IgD-negative memory B cell (primary cell): ENCODE results near the gene RSL1D1. TPM values are rescaled to one million over a fixed set of nuclear protein-coding genes. Genes with fewer than 3 reads are reported as not detected.

Experiments used
- H3K27ac Mint-ChIP-seq, 3 donors: one replicate each; pipeline ENCODE4 v1.8.0; 2020 to 2022; ENCODE audit warnings: mild to moderate bottlenecking in 3 of 3, mixed read lengths in 3 of 3, moderate library complexity in 1 of 3
- H3K27me3 Mint-ChIP-seq: one replicate; pipeline ENCODE4 v1.8.0; 2021; ENCODE audit warnings: mixed read lengths
- H3K36me3 Mint-ChIP-seq: one replicate; pipeline ENCODE4 v1.8.0; 2020; ENCODE audit warnings: mild to moderate bottlenecking, mixed read lengths
- H3K4me1 Mint-ChIP-seq, 3 donors: one replicate each; pipeline ENCODE4 v1.8.0; 2020 to 2022; ENCODE audit warnings: mixed read lengths in 3 of 3, mild to moderate bottlenecking in 1 of 3
- H3K4me3 Mint-ChIP-seq, 4 donors: one replicate each; pipeline ENCODE4 v1.8.0; 2020 to 2022; ENCODE audit warnings: mild to moderate bottlenecking in 4 of 4, mixed read lengths in 4 of 4, moderate library complexity in 3 of 4
- H3K9me3 Mint-ChIP-seq, 3 donors: one replicate each; pipeline ENCODE4 v1.8.0; 2020 to 2021; ENCODE audit warnings: mixed read lengths in 3 of 3, mild to moderate bottlenecking in 1 of 3
- polyA plus RNA-seq: library from polyadenylated mRNA; unstranded; fragments of 300-500 nt; fragmentation: Illumina TruSeq; gene quantifications from one replicate; pipeline ENCODE4 v1.2.3, GENCODE V29; 2021

The RSL1D1 gene
- 307 TPM for polyA plus RNA-seq

- Mint-ChIP-seq H3K9me3 (no peaks in the 10 kb centered on the region), H3K36me3 (peaks cover 2% of the 10 kb centered on the region), H3K4me3 (peak within 1 kb of the TSS; percentile 95 to 100 (median 100)), H3K4me1 (peaks cover 28 to 32% (median 30%) of the 10 kb centered on the region in 3 donors), H3K27ac (peak within 1 kb of the TSS; percentile 97 to 99 (median 98)), H3K27me3 (no peaks in the 10 kb centered on the region)
Observed at GRCh38 chr16:11851294-11852091, at the start of gene RSL1D1. RSL1D1 (minus strand) TSS chr16:11851542; CDS start chr16:11851512, 30 bp downstream.

- no peaks in the 10 kb centered on the region for H3K36me3 Mint-ChIP-seq
- no peak overlapping the region for H3K4me3 Mint-ChIP-seq
- peaks cover 15 to 34% (median 28%) of the 10 kb centered on the region in 3 donors for H3K4me1 Mint-ChIP-seq
- H3K27ac Mint-ChIP-seq, result peak overlapping the region in 1 of 3 donors; percentile 63
- no peaks in the 10 kb centered on the region for H3K9me3 Mint-ChIP-seq
- no peaks in the 10 kb centered on the region for H3K27me3 Mint-ChIP-seq
Observed at GRCh38 chr16:11901091-11901490, 49.7 kb upstream of the RSL1D1 start.

- no peaks in the 10 kb centered on the region for H3K36me3 Mint-ChIP-seq
Observed at GRCh38 chr16:11896486-11897176, 45.3 kb upstream of the RSL1D1 start.

DNA sequence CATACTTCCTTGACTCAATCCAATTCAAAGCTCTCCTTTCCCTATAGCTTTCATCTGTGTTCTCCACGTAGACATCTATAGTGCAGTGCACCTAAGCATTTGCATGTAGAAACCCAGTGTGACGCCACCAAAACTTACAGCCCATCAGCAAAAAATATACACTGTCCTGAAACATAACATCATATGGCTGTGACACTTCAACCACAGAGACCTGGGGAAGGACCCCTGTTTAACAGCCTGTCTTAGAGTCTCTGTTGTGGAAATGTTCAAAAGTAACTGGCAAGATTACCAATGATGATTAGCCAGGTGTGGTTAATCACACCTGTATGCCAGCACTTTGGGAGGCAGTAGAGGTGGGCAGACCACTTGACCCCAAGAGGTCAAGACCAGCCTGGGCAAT, 42.2 kb upstream of the RSL1D1 start:
- Mint-ChIP-seq H3K36me3 (no peaks in the 10 kb centered on the region), H3K27ac (peak overlapping the region in 1 of 3 donors; percentile 10), H3K4me3 (no peak overlapping the region), H3K4me1 (peaks cover 0 to 24% (median 6%) of the 10 kb centered on the region in 3 donors), H3K27me3 (no peaks in the 10 kb centered on the region), H3K9me3 (no peaks in the 10 kb centered on the region)

More at GRCh38 chr16:11896486-11897176, 45.3 kb upstream of the RSL1D1 start:
- H3K9me3 Mint-ChIP-seq, result no peaks in the 10 kb centered on the region
- H3K4me1 Mint-ChIP-seq, result peaks cover 11 to 36% (median 24%) of the 10 kb centered on the region in 3 donors
- H3K4me3 Mint-ChIP-seq, result no peak overlapping the region
- H3K27ac Mint-ChIP-seq, result no peak overlapping the region
- H3K27me3 Mint-ChIP-seq, result no peaks in the 10 kb centered on the region

DNA sequence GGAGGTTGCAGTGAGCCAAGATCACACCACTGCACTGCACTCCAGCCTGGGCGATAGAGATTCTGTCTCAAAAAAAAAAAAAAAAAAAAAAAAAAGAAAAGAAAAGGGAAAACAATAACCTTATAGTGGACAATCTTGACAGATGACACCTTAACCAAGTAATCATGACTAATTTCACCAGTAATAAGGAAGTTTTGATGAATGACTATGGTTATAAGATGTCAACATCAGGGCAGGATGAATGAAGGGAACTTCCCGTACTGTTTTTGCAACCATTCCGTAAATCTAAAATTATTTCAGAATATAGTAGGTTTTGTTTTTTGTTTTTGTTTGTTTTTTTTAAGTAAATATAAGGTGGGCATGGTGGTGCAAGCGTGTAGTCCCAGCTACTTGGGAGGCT, 41.4 kb upstream of the RSL1D1 start:
- H3K36me3 Mint-ChIP-seq, result no peaks in the 10 kb centered on the region
- H3K4me1 Mint-ChIP-seq, result peaks cover 0 to 19% (median 1%) of the 10 kb centered on the region in 3 donors
- no peaks in the 10 kb centered on the region for H3K9me3 Mint-ChIP-seq
- no peak overlapping the region for H3K27ac Mint-ChIP-seq
- H3K4me3 Mint-ChIP-seq, result no peak overlapping the region
- no peaks in the 10 kb centered on the region for H3K27me3 Mint-ChIP-seq

- no peak overlapping the region for H3K4me3 Mint-ChIP-seq
- H3K9me3 Mint-ChIP-seq, result no peaks in the 10 kb centered on the region
- H3K27ac Mint-ChIP-seq, result peak overlapping the region in 1 of 3 donors; percentile 53
- no peaks in the 10 kb centered on the region for H3K36me3 Mint-ChIP-seq
- peaks cover 0 to 5% (median 1%) of the 10 kb centered on the region in 3 donors for H3K4me1 Mint-ChIP-seq
- no peaks in the 10 kb centered on the region for H3K27me3 Mint-ChIP-seq
Observed at GRCh38 chr16:11890231-11890965, 39.1 kb upstream of the RSL1D1 start.

- Mint-ChIP-seq H3K4me1 (no peaks in the 10 kb centered on the region), H3K4me3 (peak overlapping the region in 1 of 4 donors; percentile 28), H3K36me3 (no peaks in the 10 kb centered on the region), H3K27me3 (no peaks in the 10 kb centered on the region), H3K9me3 (no peaks in the 10 kb centered on the region), H3K27ac (peak overlapping the region in 1 of 3 donors; percentile 48)
Observed at GRCh38 chr16:11886881-11887280, 35.5 kb upstream of the RSL1D1 start.

DNA sequence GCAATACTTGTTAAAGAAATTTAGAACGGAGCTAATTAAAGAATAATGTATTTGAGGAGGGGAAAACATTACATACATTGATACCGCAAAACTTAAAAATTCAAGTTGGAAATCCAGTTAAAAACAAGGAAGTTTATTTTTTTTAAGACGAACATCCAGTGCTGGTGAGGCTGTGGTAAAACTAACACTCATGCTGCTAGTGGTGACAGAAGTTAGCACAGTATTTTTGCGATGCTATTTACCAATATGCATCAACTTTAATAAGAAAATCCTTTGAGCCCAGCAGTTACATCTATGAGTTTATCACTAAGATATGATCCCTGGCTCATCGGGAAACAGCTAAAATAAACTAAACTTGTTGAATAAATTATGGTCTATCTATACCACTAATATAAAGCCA, 32.7 kb upstream of the RSL1D1 start:
- Mint-ChIP-seq H3K4me3 (no peak overlapping the region), H3K9me3 (no peaks in the 10 kb centered on the region), H3K27ac (no peak overlapping the region), H3K36me3 (no peaks in the 10 kb centered on the region), H3K4me1 (peaks cover 0 to 5% (median 2%) of the 10 kb centered on the region in 3 donors), H3K27me3 (no peaks in the 10 kb centered on the region)

DNA sequence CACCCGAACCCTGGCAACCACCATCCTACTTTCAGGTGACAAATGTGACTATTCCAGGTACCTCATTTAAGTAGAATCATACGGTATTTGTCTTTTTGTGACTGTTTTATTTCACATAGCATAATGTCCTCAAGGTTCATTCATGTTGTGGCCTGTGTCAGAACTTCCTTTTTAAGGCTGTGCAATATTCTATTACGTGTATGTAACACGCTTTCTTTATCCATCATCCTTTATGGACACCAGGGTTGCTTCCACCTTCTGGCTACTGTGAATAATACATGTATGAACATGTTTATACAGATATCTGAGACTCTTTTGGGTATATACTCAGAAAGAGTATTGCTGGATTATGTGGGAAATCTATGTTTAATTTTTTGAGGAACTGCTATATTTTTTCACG, 28.7 kb upstream of the RSL1D1 start:
- H3K27ac Mint-ChIP-seq, result no peak overlapping the region
- no peaks in the 10 kb centered on the region for H3K27me3 Mint-ChIP-seq
- H3K36me3 Mint-ChIP-seq, result no peaks in the 10 kb centered on the region
- no peaks in the 10 kb centered on the region for H3K9me3 Mint-ChIP-seq
- no peak overlapping the region for H3K4me3 Mint-ChIP-seq
- H3K4me1 Mint-ChIP-seq, result peaks cover 0 to 5% (median 2%) of the 10 kb centered on the region in 3 donors

- peaks cover 0 to 5% (median 2%) of the 10 kb centered on the region in 3 donors for H3K4me1 Mint-ChIP-seq
- no peaks in the 10 kb centered on the region for H3K9me3 Mint-ChIP-seq
- H3K4me3 Mint-ChIP-seq, result no peak overlapping the region
- no peak overlapping the region for H3K27ac Mint-ChIP-seq
- H3K27me3 Mint-ChIP-seq, result no peaks in the 10 kb centered on the region
- no peaks in the 10 kb centered on the region for H3K36me3 Mint-ChIP-seq
Observed at GRCh38 chr16:11877374-11877773, 26.0 kb upstream of the RSL1D1 start.

GRCh38 chr16:11876306-11876705, 25.0 kb upstream of the RSL1D1 start:
- Mint-ChIP-seq H3K36me3 (no peaks in the 10 kb centered on the region), H3K9me3 (no peaks in the 10 kb centered on the region), H3K27ac (no peak overlapping the region), H3K27me3 (no peaks in the 10 kb centered on the region), H3K4me3 (no peak overlapping the region), H3K4me1 (peaks cover 0 to 5% (median 2%) of the 10 kb centered on the region in 3 donors)

GRCh38 chr16:11875721-11876120, 24.4 kb upstream of the RSL1D1 start:
- Mint-ChIP-seq H3K9me3 (no peaks in the 10 kb centered on the region), H3K4me1 (peaks cover 0 to 5% (median 2%) of the 10 kb centered on the region in 3 donors), H3K36me3 (no peaks in the 10 kb centered on the region), H3K27me3 (no peaks in the 10 kb centered on the region), H3K4me3 (no peak overlapping the region), H3K27ac (no peak overlapping the region)

DNA sequence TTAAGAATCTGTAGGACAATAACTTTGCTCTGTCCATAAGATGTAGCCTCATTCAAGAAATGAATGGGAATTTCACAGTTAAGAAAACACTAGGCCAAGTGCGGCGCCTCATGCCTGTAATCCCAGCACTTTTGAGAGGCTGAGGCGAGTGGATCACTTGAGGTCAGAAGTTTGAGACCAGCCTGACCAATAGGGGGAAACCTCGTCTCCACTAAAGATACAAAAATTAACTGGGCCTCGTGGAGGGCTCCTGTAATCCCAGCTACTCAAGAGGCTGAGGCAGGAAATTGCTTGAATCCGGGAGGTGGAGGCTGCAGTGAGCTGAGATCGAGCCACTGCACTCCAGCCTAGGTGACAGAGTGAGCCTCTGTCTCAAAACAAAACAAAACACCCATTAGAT, 19.9 kb upstream of the RSL1D1 start:
- no peak overlapping the region for H3K27ac Mint-ChIP-seq
- H3K9me3 Mint-ChIP-seq, result no peaks in the 10 kb centered on the region
- H3K36me3 Mint-ChIP-seq, result peaks cover 2% of the 10 kb centered on the region
- H3K27me3 Mint-ChIP-seq, result no peaks in the 10 kb centered on the region
- no peak overlapping the region for H3K4me3 Mint-ChIP-seq
- no peaks in the 10 kb centered on the region for H3K4me1 Mint-ChIP-seq

DNA sequence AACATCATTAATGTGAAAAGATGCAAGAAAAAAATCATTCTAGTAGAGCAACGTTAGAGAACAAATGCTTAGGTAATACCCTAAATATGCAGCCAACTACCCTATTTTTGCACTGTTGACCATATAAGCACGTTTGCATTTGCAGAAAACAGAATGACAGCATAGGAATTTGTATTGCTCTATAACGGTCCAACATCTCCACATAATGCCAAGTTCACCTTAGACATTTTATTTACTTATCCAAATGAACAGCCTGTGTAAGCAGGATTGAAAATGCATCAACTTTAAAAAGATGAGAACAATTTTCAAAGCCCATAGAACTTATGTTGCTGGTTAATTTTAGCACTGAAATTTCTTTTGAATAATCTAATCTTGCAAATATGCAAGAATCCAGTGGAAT, 19.1 kb upstream of the RSL1D1 start:
- Mint-ChIP-seq H3K36me3 (peaks cover 2% of the 10 kb centered on the region), H3K4me3 (no peak overlapping the region), H3K4me1 (peaks cover 0 to 6% (median 4%) of the 10 kb centered on the region in 3 donors), H3K27me3 (no peaks in the 10 kb centered on the region), H3K27ac (no peak overlapping the region), H3K9me3 (no peaks in the 10 kb centered on the region)
